IMR-90 (cell line): ENCODE measurements around the gene TINCR. TPM values are rescaled to one million over a fixed set of nuclear protein-coding genes. Genes with fewer than 3 reads are reported as not detected.

ENCODE experiments used
- ATAC-seq: fragments of 200-7000 bp; cut with Tn5 transposase; 2 replicates; pipeline ENCODE4 v1.9.1; 2020; ENCODE audit warnings: low read depth, mild to moderate bottlenecking, moderate library complexity
- BruUV-seq: library from RNA; stranded (reverse); fragments of 400-500 nt; replicated peaks from 2 replicates; lab custom pipeline; 2021; lab: Mats Ljungman, UMichigan
- CTCF ChIA-PET: fragments of 300-600 bp; formaldehyde crosslinking; extraction: SDS; loops from one replicate; lab custom pipeline; 2021; ENCODE audit warnings: antibody characterized with exemption; lab: Yijun Ruan, JAX
- POLR2A ChIA-PET: fragments of 300-600 bp; sonication (Branson Sonifier 250); formaldehyde crosslinking; loops from one replicate; lab custom pipeline; 2022; ENCODE audit warnings: antibody characterized with exemption; ENCODE audit not compliant: unreplicated experiment; lab: Charles Lee
- DNase-seq: peaks from one replicate; pipeline ENCODE4 v3.0.0; 2013
- H2AFZ ChIP-seq: replicated peaks from 2 replicates; pipeline ENCODE3; 2013; ENCODE audit warnings: low read length, mild to moderate bottlenecking; ENCODE audit not compliant: poor library complexity
- H2AK5ac ChIP-seq: 2 replicates; pipeline ENCODE4 v1.6.1; 2013; ENCODE audit warnings: low read depth, low read length, inconsistent platforms
- H2AK9ac ChIP-seq: replicated peaks from 2 replicates; pipeline ENCODE3; 2013; ENCODE audit warnings: mild to moderate bottlenecking, low read depth, low read length, moderate library complexity; ENCODE audit not compliant: poor library complexity
- H2BK120ac ChIP-seq: 2 replicates; pipeline ENCODE4 v1.6.1; 2013; ENCODE audit warnings: low read depth, low read length, inconsistent platforms
- H2BK15ac ChIP-seq: 3 replicates; pipeline ENCODE4 v1.6.1; 2013; ENCODE audit warnings: low read depth, low read length, inconsistent platforms
- H2BK20ac ChIP-seq: 2 replicates; pipeline ENCODE4 v1.6.1; 2013; ENCODE audit warnings: low read depth, mild to moderate bottlenecking, inconsistent platforms, low read length, moderate library complexity
- H2BK5ac ChIP-seq: 2 replicates; pipeline ENCODE4 v1.6.1; 2013; ENCODE audit warnings: mild to moderate bottlenecking, low read depth, low read length, inconsistent platforms; ENCODE audit not compliant: poor library complexity, severe bottlenecking
- H3K14ac ChIP-seq: replicated peaks from 2 replicates; pipeline ENCODE4 v1.6.1; 2013; ENCODE audit warnings: low read depth, low read length, inconsistent platforms
- H3K18ac ChIP-seq: 2 replicates; pipeline ENCODE4 v1.6.1; 2013; ENCODE audit warnings: low read depth, low read length, control low read depth
- H3K23ac ChIP-seq: 2 replicates; pipeline ENCODE4 v1.6.1; 2013; ENCODE audit warnings: low read depth, low read length, inconsistent platforms
- H3K27ac ChIP-seq: 2 replicates; pipeline ENCODE4 v1.5.1; 2013; ENCODE audit warnings: mild to moderate bottlenecking, control low read depth, low read length; ENCODE audit not compliant: insufficient read depth
- H3K27me3 ChIP-seq: 2 replicates; pipeline ENCODE4 v1.6.1; 2013; ENCODE audit warnings: low read length; ENCODE audit not compliant: control insufficient read depth, insufficient read depth
- H3K36me3 ChIP-seq: 2 replicates; pipeline ENCODE4 v1.6.1; 2013; ENCODE audit warnings: low read length, mixed read lengths; ENCODE audit not compliant: control insufficient read depth, insufficient read depth
- H3K4ac ChIP-seq: 2 replicates; pipeline ENCODE4 v1.6.1; 2013; ENCODE audit warnings: low read depth, low read length, inconsistent platforms
- H3K4me1 ChIP-seq: 2 replicates; pipeline ENCODE4 v1.6.1; 2013; ENCODE audit warnings: low read length, mixed read lengths; ENCODE audit not compliant: control insufficient read depth, insufficient read depth
- H3K4me2 ChIP-seq: 2 replicates; pipeline ENCODE4 v1.6.1; 2013; ENCODE audit warnings: low read depth, mild to moderate bottlenecking, control low read depth, low read length, moderate library complexity
- H3K4me3 ChIP-seq: 2 replicates; pipeline ENCODE4 v1.5.1; 2013; ENCODE audit warnings: low read depth, mild to moderate bottlenecking, control low read depth, low read length, moderate library complexity; ENCODE audit not compliant: insufficient read depth
- H3K56ac ChIP-seq: 2 replicates; pipeline ENCODE4 v1.6.1; 2013; ENCODE audit warnings: low read length, inconsistent platforms; ENCODE audit not compliant: insufficient read depth; ENCODE audit errors: extremely low read depth
- H3K79me1 ChIP-seq, 2 experiments: 2 replicates each; pipeline ENCODE4 v1.6.1; 2013; ENCODE audit warnings: low read length in 2 of 2, inconsistent platforms in 1 of 2, low read depth in 1 of 2
- H3K9ac ChIP-seq: 2 replicates; pipeline ENCODE4 v1.6.1; 2013; ENCODE audit warnings: low read depth, low read length, control low read depth
- H3K9me1 ChIP-seq: 2 replicates; pipeline ENCODE4 v1.6.1; 2013; ENCODE audit warnings: low read length, inconsistent platforms; ENCODE audit not compliant: insufficient read depth
- H3K9me3 ChIP-seq: 2 replicates; pipeline ENCODE4 v1.6.1; 2013; ENCODE audit warnings: low read length; ENCODE audit not compliant: control insufficient read depth, insufficient read depth
- H4K20me1 ChIP-seq: 2 replicates; pipeline ENCODE4 v1.6.1; 2013; ENCODE audit warnings: low read length, inconsistent platforms; ENCODE audit not compliant: insufficient read depth
- H4K5ac ChIP-seq: 2 replicates; pipeline ENCODE4 v1.6.1; 2013; ENCODE audit warnings: mild to moderate bottlenecking, low read depth, low read length, control low read depth
- H4K8ac ChIP-seq, 2 experiments: 2 replicates each; pipeline ENCODE4 v1.6.1; 2013; ENCODE audit warnings: low read depth in 2 of 2, low read length in 2 of 2, control low read depth in 1 of 2, inconsistent platforms in 1 of 2
- H4K91ac ChIP-seq: 2 replicates; pipeline ENCODE4 v1.6.1; 2013; ENCODE audit warnings: low read depth, low read length, inconsistent platforms; ENCODE audit not compliant: insufficient read depth
- BHLHE40 ChIP-seq: fragments of 150-350 bp; IDR thresholded peaks from 2 replicates; pipeline ENCODE4 v1.6.1; 2016; ENCODE audit warnings: mild to moderate bottlenecking, low read depth, low read length
- FOS ChIP-seq: fragments of 150-350 bp; IDR thresholded peaks from 2 replicates; pipeline ENCODE4 v1.6.1; 2016; ENCODE audit warnings: low read depth, low read length
- POLR2A ChIP-seq: IDR thresholded peaks from 2 replicates; pipeline ENCODE4 v1.6.1; 2012; ENCODE audit warnings: mild to moderate bottlenecking, low read depth, low read length
- WGBS, 2 experiments: methylation state at CpG; one replicate each; pipeline versions ENCODE4 v1.1.5 to v1.1.7; 2013; ENCODE audit warnings: missing lambda C conversion rate in 2 of 2; ENCODE audit not compliant: insufficient read length in 1 of 2; ENCODE audit errors: extremely low coverage in 2 of 2; 5-methylcytosine and 5-hydroxymethylcytosine counted together
- dilution Hi-C: fragments of 300-500 bp; cut with HindIII; formaldehyde crosslinking; loops from one replicate; pipeline ENCODE4 v1.14.3; 2018; ENCODE audit warnings: low sequenced_read_pairs; ENCODE audit not compliant: unreplicated experiment
- in situ Hi-C: fragments of 300-500 bp; cut with MboI; formaldehyde crosslinking; loops from 3 replicates; pipeline ENCODE4 v1.14.3; 2019; ENCODE audit warnings: low sequenced_read_pairs, inconsistent platforms, mixed read lengths
- intact Hi-C: fragments of 100-400 bp; cut with micrococcal nuclease; formaldehyde crosslinking; loops from 2 replicates; pipeline ENCODE4 v1.10.0; 2022
- polyA plus RNA-seq, 3 experiments: library from polyadenylated mRNA; depleted of rRNA; stranded (reverse); fragments of >200 nt; gene quantifications; 2 replicates each; pipeline ENCODE4 v1.2.3, GENCODE V29; 2012; ENCODE audit warnings: low replicate concordance in 1 of 3
- total RNA-seq: library from RNA; depleted of rRNA; stranded (reverse); fragments of >200 nt; gene quantifications from 2 replicates; pipeline ENCODE4 v1.2.3, GENCODE V29; 2012
- TF ChIP-seq, protein P1 (sequence below): fragments of 150-350 bp; IDR thresholded peaks from 2 replicates; pipeline ENCODE4 v1.6.1; 2016; ENCODE audit warnings: low read depth, mild to moderate bottlenecking, low read length, moderate library complexity, borderline replicate concordance

Gene TINCR
- total and polyA plus RNA-seq, 2 of the 4 experiments (the other 2 are of a cell fraction): 0.05 TPM; not detected in 1

DNA sequence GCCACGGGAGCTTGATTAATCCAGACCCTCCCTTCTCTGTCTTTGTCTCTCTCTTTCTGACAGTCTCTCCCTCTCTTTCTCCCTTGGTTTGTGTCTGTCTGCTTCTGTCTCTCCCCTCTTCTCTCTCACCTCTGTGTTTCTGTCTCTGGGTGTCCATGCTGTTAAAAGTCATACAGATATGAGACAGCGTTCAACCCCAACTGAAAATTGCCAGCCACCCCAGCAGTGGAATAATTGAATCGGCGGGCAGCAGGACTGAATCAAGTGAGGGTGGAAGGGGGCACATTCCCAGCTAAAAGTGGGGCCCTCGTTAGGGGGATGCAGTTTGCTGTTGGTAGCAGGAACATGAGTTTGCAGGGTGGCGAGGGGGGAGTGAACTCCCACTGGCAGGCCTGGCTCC, 43.7 kb downstream of the TINCR start:
- no peaks in the 10 kb centered on the region for H3K79me1 ChIP-seq
- no peak overlapping the region for H3K23ac ChIP-seq
- no peak overlapping the region for H3K4me3 ChIP-seq
- no peak overlapping the region for H4K5ac ChIP-seq
- H3K27me3 ChIP-seq: peaks cover 20% of the 10 kb centered on the region
- no peaks in the 10 kb centered on the region for H3K4me1 ChIP-seq
- H3K9me1 ChIP-seq: no peaks in the 10 kb centered on the region
- H2BK120ac ChIP-seq: no peak overlapping the region
- dilution Hi-C loops: no loop called here
- no peak for ATAC-seq
- H3K18ac ChIP-seq: no peak overlapping the region
- no peak for TF ChIP-seq POLR2A
- TF ChIP-seq FOS: no peak
- TF ChIP-seq BHLHE40: no peak
- TF ChIP-seq, protein P1, sequence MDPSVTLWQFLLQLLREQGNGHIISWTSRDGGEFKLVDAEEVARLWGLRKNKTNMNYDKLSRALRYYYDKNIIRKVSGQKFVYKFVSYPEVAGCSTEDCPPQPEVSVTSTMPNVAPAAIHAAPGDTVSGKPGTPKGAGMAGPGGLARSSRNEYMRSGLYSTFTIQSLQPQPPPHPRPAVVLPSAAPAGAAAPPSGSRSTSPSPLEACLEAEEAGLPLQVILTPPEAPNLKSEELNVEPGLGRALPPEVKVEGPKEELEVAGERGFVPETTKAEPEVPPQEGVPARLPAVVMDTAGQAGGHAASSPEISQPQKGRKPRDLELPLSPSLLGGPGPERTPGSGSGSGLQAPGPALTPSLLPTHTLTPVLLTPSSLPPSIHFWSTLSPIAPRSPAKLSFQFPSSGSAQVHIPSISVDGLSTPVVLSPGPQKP: no peak
- WGBS, 2 experiments: 40% methylated on average over 3 of the region's 6 CpGs; no CpG with 5 or more reads in 1 of the 2 experiments
- in situ Hi-C loops: no loop called here
- no peak overlapping the region for H3K4ac ChIP-seq
- BruUV-seq: no TSS peak
- H4K91ac ChIP-seq: no peak overlapping the region
- no peak overlapping the region for H3K27ac ChIP-seq
- H2BK5ac ChIP-seq: no peak overlapping the region
- H4K20me1 ChIP-seq: no peaks in the 10 kb centered on the region
- POLR2A ChIA-PET: no interaction called here
- H4K8ac ChIP-seq: no peak overlapping the region
- CTCF ChIA-PET: no interaction called here
- H2AK9ac ChIP-seq: no peak overlapping the region
- DNase-seq: no peak
- no peak overlapping the region for H3K9ac ChIP-seq
- intact Hi-C loops: no loop called here
- H2BK20ac ChIP-seq: no peak overlapping the region
- no peak overlapping the region for H2AFZ ChIP-seq
- H3K56ac ChIP-seq: no peak overlapping the region
- H3K14ac ChIP-seq: no peak overlapping the region
- H3K36me3 ChIP-seq: no peaks in the 10 kb centered on the region
- no peak overlapping the region for H2BK15ac ChIP-seq
- no peak overlapping the region for H3K4me2 ChIP-seq
- H2AK5ac ChIP-seq: no peak overlapping the region
- H3K9me3 ChIP-seq: peaks cover 8% of the 10 kb centered on the region
